ENCODE data around the gene KDELR3. TPM values are rescaled to one million over a fixed set of nuclear protein-coding genes. Genes with fewer than 3 reads are reported as not detected.
A peak's percentile ranks its signal among the peaks of the same experiment; 100 is the strongest.

The KDELR3 gene
- total and polyA plus RNA-seq, 2 experiments from 2014 or later, result 13.1 to 26.5 TPM

GRCh38 chr22:38440747-38441350, 27.0 kb upstream of the KDELR3 start:
- DNase-seq (ENCODE audit: low read depth in 1 of 2, low spot score in 1 of 2), result no peak
- H3K27me3 ChIP-seq, result no peaks in the 10 kb centered on the region

GRCh38 chr22:38441620-38442287, 26.1 kb upstream of the KDELR3 start:
- Histone ChIP-seq H3K4me3 (no peak overlapping the region), H3K9me3 (ENCODE audit: low read depth) (no peaks in the 10 kb centered on the region), H3K27me3 (no peaks in the 10 kb centered on the region), H3K4me1 (ENCODE audit: low read depth) (peaks cover 9% of the 10 kb centered on the region), H3K27ac (no peak overlapping the region), H3K36me3 (no peaks in the 10 kb centered on the region)
- no peak for TF ChIP-seq CTCF (IDR thresholded peaks at IDR 0.05; ENCODE audit: low read depth, low read length)
- no peak for DNase-seq (ENCODE audit: low read depth in 1 of 2, low spot score in 1 of 2)

More at GRCh38 chr22:38440747-38441350, 27.0 kb upstream of the KDELR3 start:
- Histone ChIP-seq H3K9me3 (ENCODE audit: low read depth) (no peaks in the 10 kb centered on the region), H3K27ac (no peak overlapping the region), H3K36me3 (no peaks in the 10 kb centered on the region), H3K4me1 (ENCODE audit: low read depth) (peaks cover 14% of the 10 kb centered on the region), H3K4me3 (no peak overlapping the region)
- no peak for TF ChIP-seq CTCF (IDR thresholded peaks at IDR 0.05; ENCODE audit: low read depth, low read length)

- no peak for TF ChIP-seq CTCF (IDR thresholded peaks at IDR 0.05; ENCODE audit: low read depth, low read length)
- Histone ChIP-seq H3K9me3 (ENCODE audit: low read depth) (no peaks in the 10 kb centered on the region), H3K4me1 (ENCODE audit: low read depth) (peaks cover 9% of the 10 kb centered on the region), H3K4me3 (no peak overlapping the region), H3K27ac (peak overlapping the region; percentile 73), H3K36me3 (no peaks in the 10 kb centered on the region), H3K27me3 (no peaks in the 10 kb centered on the region)
- peak in 1 of 2 donors; percentile 53 for DNase-seq (ENCODE audit: low read depth in 1 of 2, low spot score in 1 of 2)
Observed at GRCh38 chr22:38442967-38443627, 24.8 kb upstream of the KDELR3 start.

- Histone ChIP-seq H3K27me3 (no peaks in the 10 kb centered on the region), H3K4me1 (ENCODE audit: low read depth) (peaks cover 9% of the 10 kb centered on the region), H3K36me3 (no peaks in the 10 kb centered on the region), H3K4me3 (no peak overlapping the region), H3K9me3 (ENCODE audit: low read depth) (no peaks in the 10 kb centered on the region), H3K27ac (no peak overlapping the region)
- no peak for TF ChIP-seq CTCF (IDR thresholded peaks at IDR 0.05; ENCODE audit: low read depth, low read length)
- DNase-seq (ENCODE audit: low read depth in 1 of 2, low spot score in 1 of 2), result no peak
Observed at GRCh38 chr22:38443628-38444521, 24.0 kb upstream of the KDELR3 start.

GRCh38 chr22:38444783-38445182, 23.1 kb upstream of the KDELR3 start:
- DNase-seq (ENCODE audit: low read depth in 1 of 2, low spot score in 1 of 2), result no peak
- Histone ChIP-seq H3K36me3 (no peaks in the 10 kb centered on the region), H3K4me1 (ENCODE audit: low read depth) (peaks cover 9% of the 10 kb centered on the region), H3K27ac (no peak overlapping the region), H3K4me3 (no peak overlapping the region), H3K9me3 (ENCODE audit: low read depth) (no peaks in the 10 kb centered on the region), H3K27me3 (no peaks in the 10 kb centered on the region)
- TF ChIP-seq CTCF (IDR thresholded peaks at IDR 0.05; ENCODE audit: low read depth, low read length), result no peak

All from cardiac muscle cell (in vitro differentiated cells and primary cell).